ENCODE data around the gene PRKN. TPM values are rescaled to one million over a fixed set of nuclear protein-coding genes. Genes with fewer than 3 reads are reported as not detected.

Gene PRKN
- total RNA-seq, 1 experiment from 2014 or later: 2.0 TPM

- Histone ChIP-seq H2BK120ac (ENCODE audit: low read depth, low read length, poor library complexity, severe bottlenecking) (no peak overlapping the region), H3K79me1 (ENCODE audit: insufficient read depth, low read depth, low read length, poor library complexity, severe bottlenecking) (no peaks in the 10 kb centered on the region), H4K8ac (replicated peaks; ENCODE audit: insufficient read length, low read depth, low read length) (no peak overlapping the region), H2AK5ac (ENCODE audit: insufficient read length, low read length) (no peak overlapping the region), H2BK20ac (ENCODE audit: low read depth, low read length, poor library complexity, severe bottlenecking) (no peak overlapping the region), H2BK15ac (ENCODE audit: low read depth, low read length) (no peak overlapping the region), H2AFZ (ENCODE audit: low read length) (no peak overlapping the region), H2BK12ac (ENCODE audit: insufficient read length, low read depth, low read length) (no peak overlapping the region), H3K79me2 (ENCODE audit: insufficient read depth, low read length) (no peaks in the 10 kb centered on the region), H3T11ph (ENCODE audit: low read length) (no peak overlapping the region), H3K18ac (ENCODE audit: insufficient read length, low read depth, low read length) (no peak overlapping the region), H4K91ac (ENCODE audit: insufficient read length, low read depth, low read length) (no peak overlapping the region), H3K4me1 (ENCODE audit: insufficient read depth, low read length) (no peaks in the 10 kb centered on the region), H2BK5ac (ENCODE audit: insufficient read length, low read length) (no peak overlapping the region), H3K27me3 (ENCODE audit: insufficient read depth, low read length) (no peaks in the 10 kb centered on the region), H4K20me1 (ENCODE audit: control insufficient read depth, insufficient read depth, insufficient read length) (no peaks in the 10 kb centered on the region), H3K9ac (ENCODE audit: extremely low read depth, insufficient read length, low read length) (no peak overlapping the region), H3K4ac (ENCODE audit: low read depth, low read length) (no peak overlapping the region), H3K4me2 (ENCODE audit: insufficient read depth, insufficient read length, low read length) (no peak overlapping the region), H3K27ac (ENCODE audit: insufficient read length, low read depth, low read length) (no peak overlapping the region), H3K23me2 (ENCODE audit: insufficient read length, low read depth, low read length, poor library complexity, severe bottlenecking) (no peaks in the 10 kb centered on the region), H3K56ac (ENCODE audit: insufficient read length, low read depth, low read length) (no peak overlapping the region), H3K14ac (ENCODE audit: insufficient read depth, low read length) (no peak overlapping the region), H3K23ac (ENCODE audit: insufficient read length, low read depth, low read length) (no peak overlapping the region), H4K5ac (ENCODE audit: insufficient read length, low read depth, low read length) (no peak overlapping the region), H3K9me3 (ENCODE audit: control insufficient read depth, low read depth, low read length) (no peaks in the 10 kb centered on the region)
- DNase-seq: no peak
- Mint-ChIP-seq H3K27me3 (ENCODE audit: low read depth) (peaks cover under 1% of the 10 kb centered on the region; the same call in 1 of the 2 replicates), H3K4me1 (peaks cover 19 to 22% of the 10 kb centered on the region in 2 experiments), H3K27ac (peak overlapping the region in 2 of 3 experiments; percentile 40 to 70; a peak in 2 of 7 replicates), H3K36me3 (ENCODE audit: insufficient read depth in 1 of 3, low read depth in 3 of 3) (peaks cover 23 to 42% (median 25%) of the 10 kb centered on the region in 3 experiments), H3K9me3 (peaks cover 37 to 38% of the 10 kb centered on the region in 2 experiments), H3K4me3 (no peak overlapping the region)
- WGBS (ENCODE audit: extremely low coverage, insufficient read length, low lambda C conversion rate): no CpG with 5 or more reads among the region's 4 CpGs
- TF ChIP-seq, protein P1, sequence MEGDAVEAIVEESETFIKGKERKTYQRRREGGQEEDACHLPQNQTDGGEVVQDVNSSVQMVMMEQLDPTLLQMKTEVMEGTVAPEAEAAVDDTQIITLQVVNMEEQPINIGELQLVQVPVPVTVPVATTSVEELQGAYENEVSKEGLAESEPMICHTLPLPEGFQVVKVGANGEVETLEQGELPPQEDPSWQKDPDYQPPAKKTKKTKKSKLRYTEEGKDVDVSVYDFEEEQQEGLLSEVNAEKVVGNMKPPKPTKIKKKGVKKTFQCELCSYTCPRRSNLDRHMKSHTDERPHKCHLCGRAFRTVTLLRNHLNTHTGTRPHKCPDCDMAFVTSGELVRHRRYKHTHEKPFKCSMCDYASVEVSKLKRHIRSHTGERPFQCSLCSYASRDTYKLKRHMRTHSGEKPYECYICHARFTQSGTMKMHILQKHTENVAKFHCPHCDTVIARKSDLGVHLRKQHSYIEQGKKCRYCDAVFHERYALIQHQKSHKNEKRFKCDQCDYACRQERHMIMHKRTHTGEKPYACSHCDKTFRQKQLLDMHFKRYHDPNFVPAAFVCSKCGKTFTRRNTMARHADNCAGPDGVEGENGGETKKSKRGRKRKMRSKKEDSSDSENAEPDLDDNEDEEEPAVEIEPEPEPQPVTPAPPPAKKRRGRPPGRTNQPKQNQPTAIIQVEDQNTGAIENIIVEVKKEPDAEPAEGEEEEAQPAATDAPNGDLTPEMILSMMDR (conservative IDR thresholded peaks at IDR 0.05): no peak
These were observed 1427.8 kb downstream of the PRKN start for GRCh38 chr6:161299726-161300125.

Other genes with a start within 250 kb of the PRKN start
- gene PACRG, start 208 bp upstream of the PRKN start, total RNA-seq (2021): 0.26 TPM in 2 replicates